T-helper 1 cell treated with Interleukin-12 subunit alpha and Interleukin-12 subunit beta and Interleukin-4 antibody, amounts not matched to agents 30 ng/mL and 1 ng/mL, for 36 hours (primary cell): ENCODE results near the gene NCOA3. TPM values are rescaled to one million over a fixed set of nuclear protein-coding genes. Genes with fewer than 3 reads are reported as not detected.
"Not testable (repeated sequence)": the region's sequence is repeated elsewhere in the genome, so short reads cannot be mapped to it uniquely, and the experiment has no call there.

Source experiments
- intact Hi-C: fragments of 100-400 bp; cut with micrococcal nuclease; formaldehyde crosslinking; loops from one replicate; pipeline ENCODE4 v1.15.1; 2024
- total RNA-seq: library from RNA; stranded (reverse); gene quantifications from 2 replicates; pipeline ENCODE4 v1.2.3, GENCODE V29; 2022

NCOA3 gene
- 146 and 151 TPM in 2 replicates for total RNA-seq

DNA sequence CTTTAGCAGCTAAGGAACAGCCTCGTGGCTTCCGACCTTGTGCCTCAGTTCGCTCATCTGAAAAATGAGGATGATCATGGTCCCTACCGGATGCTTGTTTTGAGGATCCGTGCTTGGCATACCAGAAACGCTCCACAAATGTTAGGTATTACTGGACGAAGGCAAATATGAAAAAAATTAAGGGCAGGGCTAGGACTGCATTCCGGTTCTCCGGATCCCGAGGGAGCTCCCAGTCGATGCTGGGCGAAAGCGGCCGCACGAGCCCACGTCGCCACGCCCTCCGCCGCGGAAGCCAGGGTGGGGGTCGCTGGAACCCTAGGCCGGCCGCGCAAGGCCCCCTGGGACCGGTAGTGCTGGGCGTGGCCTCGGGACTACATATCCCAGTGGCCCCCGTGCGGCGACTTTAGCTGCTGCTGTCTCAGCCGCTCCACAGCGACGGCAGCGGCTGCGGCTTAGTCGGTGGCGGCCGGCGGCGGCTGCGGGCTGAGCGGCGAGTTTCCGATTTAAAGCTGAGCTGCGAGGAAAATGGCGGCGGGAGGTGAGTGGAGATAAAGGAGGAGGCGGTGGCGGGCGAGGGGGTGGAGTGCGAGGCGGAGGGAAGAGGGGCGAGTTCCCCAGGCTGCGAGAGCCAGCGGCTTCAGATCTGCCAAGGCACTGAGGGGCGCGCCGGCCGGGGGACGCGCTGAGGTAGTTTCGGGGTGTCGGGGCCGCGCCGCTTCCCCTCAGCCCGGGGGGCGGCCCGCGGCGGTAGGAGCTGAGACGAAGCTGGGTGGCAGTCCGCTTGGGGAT lies at the start of gene NCOA3:
TSS of gene NCOA3 (plus strand) at position 406 of the 789 bp plus-strand sequence. CDS start 120,361 bp downstream, outside the sequence.
- intact Hi-C loops: loop anchor here (1.0 to 10.0 kb wide), 9 partner anchors 8 to 1773 kb away; partner anchors contain the start of genes CSE1L, ZMYND8 and ZNFX1

DNA sequence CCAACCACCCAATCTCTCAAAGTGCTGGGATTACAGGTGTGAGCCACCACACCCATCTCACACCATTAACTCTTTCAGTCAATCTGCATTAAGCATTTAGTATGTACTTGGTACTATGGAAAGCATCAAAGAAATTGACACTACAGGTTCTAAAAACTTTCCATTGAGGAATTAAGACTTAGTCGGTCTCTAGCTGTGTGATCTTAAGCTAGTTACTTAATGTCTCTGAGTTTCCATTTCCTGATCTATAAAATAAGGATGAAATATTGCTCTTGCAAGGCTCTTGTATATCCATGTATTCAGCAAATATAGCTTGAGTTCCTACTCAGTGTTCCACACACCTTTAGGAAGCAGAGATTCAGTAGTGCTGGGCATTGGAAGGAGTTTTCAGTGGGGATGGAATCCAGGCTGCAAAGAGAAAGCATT lies 48.9 kb upstream of the NCOA3 start:
- intact Hi-C loops: loop anchor here (1.0 to 2.0 kb wide), 4 partner anchors 20 to 169 kb away; partner anchors contain the start of gene NCOA3

GRCh38 chr20:47453167-47453782 lies 48.4 kb upstream of the NCOA3 start:
- intact Hi-C loops: loop anchor here (1.0 to 2.0 kb wide), 4 partner anchors 20 to 168 kb away; partner anchors contain the start of gene NCOA3

DNA sequence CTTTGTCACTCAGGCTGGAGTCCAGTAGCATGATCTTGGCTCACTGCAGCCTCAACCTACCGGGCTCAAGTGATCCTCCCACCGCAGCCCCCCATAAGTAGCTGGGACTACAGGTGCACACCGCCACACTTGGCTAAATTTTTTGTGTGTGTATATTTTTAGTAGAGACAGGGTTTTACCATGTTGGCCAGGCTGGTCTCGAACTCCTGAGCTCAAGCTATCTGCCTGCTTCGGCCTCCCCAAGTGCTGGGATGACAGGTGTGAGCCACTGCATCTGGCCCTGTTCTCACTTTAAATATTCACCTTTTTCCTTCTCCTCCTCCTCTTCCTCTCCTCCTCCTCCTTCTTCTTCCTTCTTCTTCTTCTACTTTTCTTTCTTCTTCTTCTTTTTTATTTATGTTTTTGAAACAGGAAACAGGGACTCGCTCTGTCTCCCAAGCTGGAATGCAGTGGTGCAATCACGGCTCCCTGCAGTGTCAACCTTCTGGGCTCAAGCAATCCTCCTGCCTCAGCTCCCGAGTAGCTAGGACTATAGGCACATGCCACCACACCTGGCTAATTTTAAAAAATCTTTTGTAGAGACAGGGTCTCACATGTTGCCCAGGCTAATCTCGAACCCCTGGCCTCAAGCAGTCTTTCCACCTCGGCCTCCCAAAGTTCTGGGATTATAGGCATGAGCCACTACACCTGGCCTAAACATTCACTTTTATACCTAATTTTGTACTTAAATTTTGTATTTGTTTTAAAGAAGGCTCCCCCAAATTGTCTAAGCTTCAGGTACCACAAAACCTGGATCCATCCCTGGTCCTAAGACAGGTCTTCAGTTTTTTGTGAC lies 47.2 kb upstream of the NCOA3 start:
- intact Hi-C loops: no loop called here

GRCh38 chr20:47455133-47456040 lies 46.3 kb upstream of the NCOA3 start:
- intact Hi-C loops: no loop called here

DNA sequence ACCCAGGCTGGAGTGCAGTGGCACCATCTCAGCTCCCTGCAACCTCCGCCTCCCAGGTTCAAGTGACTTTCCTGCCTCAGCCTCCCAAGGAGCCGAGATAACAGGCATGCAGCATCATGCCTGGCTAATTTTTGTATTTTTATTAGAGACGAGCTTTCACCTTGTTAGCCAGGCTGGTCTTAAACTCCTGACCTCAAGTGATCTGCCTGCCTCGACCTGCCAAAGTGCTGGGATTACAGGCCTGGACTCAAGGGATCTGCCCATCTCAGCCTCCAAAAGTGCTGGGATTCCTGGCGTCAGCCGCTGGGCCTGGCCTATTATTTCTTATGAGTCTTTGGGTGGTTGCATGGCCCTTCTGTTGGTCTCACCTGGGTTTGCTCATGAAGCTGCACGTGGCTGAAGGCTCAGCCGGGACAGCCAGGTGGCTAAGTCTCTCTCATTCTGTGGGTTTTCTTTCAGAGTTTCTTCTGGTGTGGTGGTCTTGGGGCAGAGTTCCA lies 45.6 kb upstream of the NCOA3 start:
- intact Hi-C loops: no loop called here

- intact Hi-C loops: no loop called here
Observed at GRCh38 chr20:47456952-47457724, 44.5 kb upstream of the NCOA3 start.

DNA sequence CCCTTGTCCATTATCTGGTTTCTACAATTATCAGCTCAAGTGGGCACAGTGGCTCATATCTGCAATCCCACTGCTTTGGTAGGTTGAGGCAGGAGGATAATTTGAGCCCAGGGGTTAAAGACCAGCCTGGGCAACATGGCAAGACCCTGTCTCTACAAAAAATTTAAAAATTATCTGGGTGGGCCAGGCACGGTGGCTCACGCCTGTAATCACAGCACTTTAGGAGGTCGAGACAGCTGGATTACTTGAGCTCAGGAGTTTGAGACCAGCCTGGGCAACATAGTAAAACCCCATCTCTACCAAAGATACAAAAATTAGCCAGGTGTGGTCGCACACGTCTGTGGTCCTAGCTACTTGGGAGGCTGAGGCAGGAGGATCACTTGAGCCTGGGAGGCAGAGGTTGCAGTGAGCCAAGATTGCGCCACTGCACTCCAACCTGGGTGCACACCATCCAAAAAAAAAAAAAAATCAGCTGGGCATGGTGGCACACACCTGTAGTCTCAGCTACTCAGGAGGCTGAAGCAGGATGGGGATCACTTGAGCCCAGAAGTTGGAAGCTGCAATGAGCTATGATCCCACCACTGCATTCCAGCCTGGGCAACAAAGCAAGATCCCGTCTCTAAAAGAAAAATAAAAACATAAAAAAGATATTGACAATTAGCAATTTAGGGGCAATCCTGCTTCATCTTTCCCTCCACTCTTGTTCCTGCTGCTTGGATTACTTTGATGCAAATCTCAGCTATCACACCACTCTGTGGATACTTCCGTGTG lies 43.2 kb upstream of the NCOA3 start:
- intact Hi-C loops: not testable (repeated sequence)

GRCh38 chr20:47459344-47460073 lies 42.2 kb upstream of the NCOA3 start:
- intact Hi-C loops: no loop called here

DNA sequence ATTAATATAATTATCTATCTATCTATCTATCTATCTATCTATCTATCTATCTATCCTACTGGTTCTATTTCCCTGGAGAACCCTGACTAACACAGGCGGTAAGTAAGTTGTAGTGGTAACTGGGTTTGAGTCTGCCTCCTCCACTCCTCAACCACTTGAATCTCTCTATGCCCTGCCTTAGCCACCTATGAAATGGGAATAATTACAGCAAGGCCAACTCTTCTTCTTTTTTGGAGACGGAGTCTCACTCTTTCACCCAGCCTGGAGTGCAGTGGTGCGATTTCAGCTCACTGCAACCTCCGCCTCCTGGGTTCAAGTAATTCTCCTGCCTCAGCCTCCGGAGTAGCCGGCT lies 41.0 kb upstream of the NCOA3 start:
- intact Hi-C loops: not testable (repeated sequence)

- intact Hi-C loops: no loop called here
Observed at GRCh38 chr20:47461120-47461685, 40.5 kb upstream of the NCOA3 start.

DNA sequence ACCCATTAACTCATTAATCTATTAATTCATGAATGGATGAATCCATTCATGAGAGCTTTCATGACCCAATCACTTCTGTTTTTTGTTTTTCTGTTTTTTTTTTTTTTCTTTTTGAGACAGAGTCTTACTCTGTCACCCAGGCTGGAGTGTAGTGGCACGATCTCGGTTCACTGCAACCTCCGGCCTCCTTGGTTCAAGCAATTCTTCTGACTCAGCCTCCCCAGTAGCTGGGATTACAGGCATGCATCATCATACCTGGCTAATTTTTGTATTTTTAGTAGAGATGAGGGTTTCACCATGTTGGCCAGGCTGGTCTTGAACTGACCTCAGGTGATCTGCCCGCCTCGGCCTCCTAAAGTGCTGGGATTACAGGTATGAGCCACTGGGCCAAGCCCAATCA lies 39.8 kb upstream of the NCOA3 start:
- intact Hi-C loops: not testable (repeated sequence)

DNA sequence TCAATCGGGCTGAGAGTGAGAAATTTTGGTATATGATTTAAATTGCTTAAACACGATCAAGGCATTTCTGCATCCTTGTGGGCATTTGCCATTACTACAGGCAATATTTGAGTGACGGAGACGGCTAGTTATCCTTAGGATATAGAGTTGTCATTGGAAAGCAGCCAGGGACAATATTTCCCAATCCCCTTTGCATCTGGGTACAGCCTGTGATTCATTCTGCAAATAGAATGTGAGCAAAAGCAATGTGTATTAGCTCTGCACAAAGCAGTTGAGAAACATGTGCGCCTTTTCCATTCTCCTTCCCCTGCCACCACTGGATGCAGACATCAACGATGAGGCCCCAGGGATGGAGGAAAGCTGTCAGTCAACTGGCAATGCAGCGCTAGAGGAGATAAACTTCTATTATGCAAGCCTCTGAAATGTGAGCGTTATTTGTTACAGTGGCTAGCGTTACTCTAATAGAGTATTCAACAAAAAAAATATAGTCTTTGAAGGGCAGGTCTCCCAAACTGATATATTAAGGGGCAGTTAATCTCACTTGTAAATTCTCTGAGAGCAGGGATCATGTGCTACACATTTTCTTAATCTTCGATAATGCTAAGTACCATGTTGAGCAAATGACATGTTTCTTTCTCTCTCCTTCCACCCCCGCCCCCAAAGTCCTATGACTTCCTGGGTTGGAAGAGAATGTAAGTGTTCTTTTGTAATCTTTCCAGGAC lies 37.1 kb upstream of the NCOA3 start:
- intact Hi-C loops: no loop called here

DNA sequence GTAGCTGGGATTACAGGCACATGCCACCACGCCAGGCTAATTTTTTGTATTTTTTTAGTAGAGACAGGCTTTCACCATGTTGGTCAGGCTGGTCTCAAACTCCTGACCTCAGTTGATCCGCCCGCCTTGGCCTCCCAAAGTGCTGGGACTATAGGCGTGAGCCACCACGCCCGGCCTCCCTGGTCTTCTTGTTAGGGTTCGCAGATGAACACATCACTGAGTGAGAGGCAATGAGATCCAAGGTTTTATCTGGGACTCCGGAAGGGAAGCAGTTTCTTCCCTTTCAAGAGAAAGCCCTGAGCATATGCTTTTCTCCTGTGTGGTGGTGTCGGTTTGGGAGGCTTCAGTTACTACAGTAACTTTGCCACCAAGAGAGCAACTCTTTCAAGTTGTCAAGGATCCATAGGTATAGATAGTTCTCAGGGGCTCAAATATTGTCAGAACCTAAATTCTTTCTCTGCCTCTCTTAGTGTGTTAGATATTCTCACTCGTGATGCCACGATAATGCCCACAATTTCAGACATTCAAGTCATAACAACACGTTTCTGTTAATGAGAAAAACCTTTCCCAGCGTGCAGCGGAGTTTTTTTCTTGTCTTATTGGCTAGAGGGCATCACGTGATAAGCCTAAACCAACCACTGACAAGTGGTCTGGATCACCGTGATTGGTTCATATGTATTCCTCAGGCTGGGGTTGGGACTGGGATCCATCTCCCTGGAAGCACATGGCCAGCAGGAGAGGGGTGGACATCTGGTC lies 36.2 kb upstream of the NCOA3 start:
- intact Hi-C loops: no loop called here

- intact Hi-C loops: no loop called here
Observed at GRCh38 chr20:47466213-47466612, 35.5 kb upstream of the NCOA3 start.

- intact Hi-C loops: no loop called here
Observed at GRCh38 chr20:47466704-47467459, 34.8 kb upstream of the NCOA3 start.
